Ovary (tissue), 9 donors: ENCODE data around the gene SMCP. TPM values are rescaled to one million over a fixed set of nuclear protein-coding genes. Genes with fewer than 3 reads are reported as not detected.

Source experiments
- DNase-seq, 5 donors: peaks; one replicate each; pipeline ENCODE4 v3.0.0-alpha.2; 2019 to 2020
- H3K27ac ChIP-seq, 2 donors: fragments of 200-600 bp; one replicate each; pipeline versions ENCODE4 v1.5.1 to v1.8.0; 2019 to 2022
- H3K27me3 ChIP-seq: fragments of 200-600 bp; one replicate; pipeline ENCODE4 v1.8.0; 2022
- H3K36me3 ChIP-seq: fragments of 200-600 bp; sonication (generic); one replicate; pipeline ENCODE4 v1.5.1; 2019
- H3K4me1 ChIP-seq: one replicate; pipeline ENCODE4 v1.8.1; 2013; ENCODE audit warnings: mild to moderate bottlenecking, moderate library complexity; ENCODE audit not compliant: insufficient read depth
- H3K4me3 ChIP-seq: fragments of 200-600 bp; sonication (generic); one replicate; pipeline ENCODE4 v1.5.1; 2017
- H3K9me3 ChIP-seq, 2 donors: fragments of 200-600 bp in 1 of 2; sonication (generic) in 1 of 2; one replicate each; pipeline versions ENCODE4 v1.5.1 to v1.8.1; 2013 to 2019; ENCODE audit warnings: mild to moderate bottlenecking in 1 of 2, moderate library complexity in 1 of 2
- CTCF ChIP-seq, 3 donors: fragments of 450-650 bp in 2 of 3; fragments of 200-600 bp in 1 of 3; IDR thresholded peaks; one replicate each; pipeline versions ENCODE4 v1.5.1 to v1.8.0; 2016 to 2022; ENCODE audit warnings: antibody characterized with exemption in 3 of 3, mild to moderate bottlenecking in 1 of 3
- EP300 ChIP-seq: sonication (generic); formaldehyde crosslinking; IDR thresholded peaks from one replicate; pipeline ENCODE4 v1.6.1; 2017; ENCODE audit warnings: antibody characterized with exemption
- POLR2A ChIP-seq: fragments of 450-650 bp; IDR thresholded peaks from one replicate; pipeline ENCODE4 v1.6.1; 2017; ENCODE audit warnings: antibody characterized with exemption, mild to moderate bottlenecking, moderate library complexity
- WGBS, 3 donors: extraction: QIAGEN DNeasy Blood & Tissue Kit in 1 of 3; methylation state at CpG; one replicate each; pipeline versions ENCODE4 v1.1.5 to v1.1.7; 2013 to 2017; 5-methylcytosine and 5-hydroxymethylcytosine counted together
- intact Hi-C, 4 donors: fragments of 100-400 bp; cut with DNase I; formaldehyde crosslinking; loops; one replicate each; pipeline versions ENCODE4 v1.11.0 to v1.15.1; 2022 to 2023
- polyA plus RNA-seq, 2 donors: library from polyadenylated mRNA; stranded (reverse); fragments of 200-250 nt in 1 of 2; fragments of 350-450 nt in 1 of 2; fragmentation: Illumina TruSeq in 1 of 2; extraction: RNeasy Lipid Tissue Mini Kit (QIAGEN cat#74804) in 1 of 2; gene quantifications; one replicate each; pipeline ENCODE4 v1.2.3, GENCODE V29; 2013 to 2014
- total RNA-seq, 7 donors: library from RNA; depleted of rRNA in 2 of 7; stranded (reverse); fragments of >200 nt in 2 of 7; fragmentation: NEBNext Ultra II Directional in 3 of 7; extraction: Animal tissue kit (Norgen Biotek cat#: 25700) in 3 of 7; gene quantifications; one replicate each; pipeline versions ENCODE4 v1.1.0 to v1.2.4, GENCODE V29; 2016 to 2023
- donor health status: DM: no; HTN: no; CAD: no; lungs with moderate emphysema.
- donor health status: DM: no; HTN: no; CAD: no.
- donor health status: Bipolar disorder and iron deficiency.
- donor health status: DM: yes; HTN: yes; CAD: no.
- donor health status: DM: no; HTN: no; CAD: no.
- donor health status: DM: yes; HTN: yes; CAD: no.

The SMCP gene
- total and polyA plus RNA-seq, 9 donors: 0.18 to 0.35 TPM; not detected in 7

DNA sequence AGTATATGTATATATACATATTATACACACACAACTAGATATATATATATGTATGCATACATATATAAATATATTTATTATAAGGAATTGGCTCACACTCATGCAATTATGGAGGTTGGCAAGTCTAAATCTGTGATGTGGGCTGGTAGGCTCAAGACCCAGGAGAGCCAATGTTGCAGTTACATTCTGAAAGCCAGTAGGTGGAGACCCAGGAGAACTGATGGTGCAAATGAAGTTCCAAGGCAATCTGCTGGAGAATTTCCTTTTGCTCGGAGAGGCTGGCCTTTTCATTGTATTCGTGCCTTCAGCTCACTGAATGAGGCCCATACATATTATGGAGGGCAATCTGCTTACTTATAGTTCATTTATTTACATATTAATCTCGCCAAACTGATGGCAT, 39.7 kb downstream of the SMCP start:
- intact Hi-C loops: loop anchor here in 1 of 4 donors (5.0 kb wide), 1 partner anchor 305 kb away; no protein-coding TSS in a partner anchor
- TF ChIP-seq EP300: no peak
- TF ChIP-seq POLR2A: no peak
- TF ChIP-seq CTCF (IDR thresholded peaks at IDR 0.05): no peak

DNA sequence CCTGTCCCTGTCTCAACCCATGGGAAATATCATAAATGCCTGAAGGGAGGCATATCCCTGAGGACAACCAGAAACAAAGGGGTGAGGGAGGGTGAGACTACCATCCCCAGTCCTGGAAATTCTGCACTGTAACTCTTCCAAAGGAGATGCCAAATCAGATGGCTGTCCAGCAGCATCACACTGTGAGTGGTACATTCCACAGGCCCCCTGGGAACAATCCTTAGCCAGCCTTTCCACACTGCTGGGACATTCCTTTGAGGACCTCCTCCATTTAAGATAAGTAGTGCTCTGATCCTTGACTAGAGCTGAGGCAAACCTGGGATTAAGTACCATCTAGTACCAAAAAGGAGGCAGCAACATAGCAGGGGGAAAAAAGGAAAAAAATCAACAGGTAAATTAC, 40.9 kb downstream of the SMCP start:
- intact Hi-C loops: loop anchor here in 1 of 4 donors (5.0 kb wide), 1 partner anchor 303 kb away; no protein-coding TSS in a partner anchor
- Histone ChIP-seq H3K27me3 (no peaks in the 10 kb centered on the region), H3K36me3 (no peaks in the 10 kb centered on the region), H3K4me1 (no peaks in the 10 kb centered on the region), H3K27ac (no peak overlapping the region), H3K9me3 (no peaks in the 10 kb centered on the region), H3K4me3 (no peak overlapping the region)
- no peak for DNase-seq
- TF ChIP-seq EP300 (no peak), POLR2A (no peak), CTCF (IDR thresholded peaks at IDR 0.05) (no peak)

More for the DNA sequence above, 39.7 kb downstream of the SMCP start:
- Histone ChIP-seq H3K36me3 (no peaks in the 10 kb centered on the region), H3K27ac (no peak overlapping the region), H3K27me3 (no peaks in the 10 kb centered on the region), H3K9me3 (no peaks in the 10 kb centered on the region), H3K4me1 (no peaks in the 10 kb centered on the region), H3K4me3 (no peak overlapping the region)
- WGBS, 3 donors: 12 to 23% (median 21%) methylated on average over 3 of the region's 3 CpGs
- DNase-seq: peak in 1 of 5 donors; percentile 15

DNA sequence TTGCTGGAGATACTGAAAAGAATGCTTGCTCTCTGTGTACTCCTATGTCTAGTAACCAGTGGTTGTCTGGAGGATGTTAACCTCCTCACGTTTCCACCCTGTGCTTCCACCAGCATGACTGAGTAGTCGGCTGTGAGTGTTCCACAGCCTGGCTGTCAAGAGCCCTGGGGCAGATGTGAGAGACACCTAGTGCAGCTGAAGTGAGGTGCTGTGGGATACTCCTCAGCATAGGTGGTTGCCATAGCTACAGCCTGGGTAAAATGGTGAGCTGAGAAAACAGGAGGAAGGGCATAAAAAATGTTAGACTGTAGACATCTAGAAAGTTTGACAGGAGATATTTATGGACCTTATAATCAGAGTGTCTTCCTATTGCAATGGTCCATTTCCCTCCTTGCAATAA, 46.1 kb downstream of the SMCP start:
- intact Hi-C loops: loop anchor here in 1 of 4 donors (5.0 kb wide), 1 partner anchor 298 kb away; no protein-coding TSS in a partner anchor
- 47 to 61% (median 57%) methylated on average over 2 of the region's 2 CpGs for WGBS, 3 donors
- no peak for TF ChIP-seq EP300
- TF ChIP-seq POLR2A: no peak
- TF ChIP-seq CTCF (IDR thresholded peaks at IDR 0.05): no peak
- no peak for DNase-seq
- Histone ChIP-seq H3K4me1 (no peaks in the 10 kb centered on the region), H3K9me3 (no peaks in the 10 kb centered on the region), H3K27ac (no peak overlapping the region), H3K36me3 (no peaks in the 10 kb centered on the region), H3K4me3 (no peak overlapping the region), H3K27me3 (no peaks in the 10 kb centered on the region)

DNA sequence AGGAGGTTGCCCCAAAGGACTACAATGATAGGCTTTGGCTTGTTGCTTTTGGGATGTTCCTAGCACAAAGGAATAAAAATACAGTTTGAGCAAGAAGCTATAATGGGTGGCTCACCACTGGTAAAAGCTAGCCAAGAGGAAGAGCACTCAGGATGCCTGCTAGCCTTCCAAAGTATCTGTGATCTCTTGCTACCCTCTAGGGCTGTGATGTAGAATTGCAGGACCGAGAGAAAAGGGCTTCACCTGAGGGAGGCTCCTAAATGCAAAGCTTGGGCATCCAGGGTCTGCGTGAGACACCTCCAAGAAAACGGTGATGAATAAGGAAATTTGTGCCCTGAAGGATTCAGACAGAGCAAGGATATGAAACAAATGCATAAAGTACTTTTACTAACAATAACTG, 48.0 kb downstream of the SMCP start:
- Histone ChIP-seq H3K9me3 (no peaks in the 10 kb centered on the region), H3K36me3 (no peaks in the 10 kb centered on the region), H3K4me3 (no peak overlapping the region), H3K4me1 (no peaks in the 10 kb centered on the region), H3K27ac (no peak overlapping the region), H3K27me3 (no peaks in the 10 kb centered on the region)
- intact Hi-C loops: no loop called here
- DNase-seq: no peak
- WGBS, 3 donors: 74 to 87% (median 85%) methylated on average over 3 of the region's 3 CpGs
- TF ChIP-seq POLR2A (no peak), EP300 (no peak), CTCF (IDR thresholded peaks at IDR 0.05) (no peak)

DNA sequence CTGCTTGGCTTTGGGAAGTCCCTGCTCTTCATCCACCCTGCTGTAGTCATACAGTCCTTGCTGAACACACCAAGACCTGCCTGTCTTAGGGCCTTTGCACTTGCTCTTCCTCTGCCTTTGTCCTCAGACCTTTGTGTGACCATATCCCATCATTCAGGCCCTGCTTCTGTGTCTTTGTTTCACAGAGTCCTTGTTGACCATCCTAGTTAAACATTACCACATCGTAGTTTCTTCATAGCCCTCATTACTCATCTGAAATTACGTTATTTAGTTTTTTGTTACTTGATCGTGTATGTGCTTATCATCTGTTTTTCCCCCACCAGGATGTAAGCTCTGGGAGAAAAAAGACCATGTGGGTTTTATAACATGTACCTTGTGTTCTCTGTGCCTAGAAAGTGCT, 50.5 kb downstream of the SMCP start:
- H3K27ac ChIP-seq: no peak overlapping the region
- H3K9me3 ChIP-seq: no peaks in the 10 kb centered on the region
- H3K4me3 ChIP-seq: no peak overlapping the region
- H3K4me1 ChIP-seq: no peaks in the 10 kb centered on the region
- no peak for TF ChIP-seq POLR2A
- TF ChIP-seq EP300: no peak
- TF ChIP-seq CTCF (IDR thresholded peaks at IDR 0.05): no peak
- intact Hi-C loops: no loop called here
- H3K36me3 ChIP-seq: no peaks in the 10 kb centered on the region
- WGBS, 3 donors: 87 to 91% (median 91%) methylated on average over 3 of the region's 3 CpGs
- DNase-seq: no peak
- no peaks in the 10 kb centered on the region for H3K27me3 ChIP-seq
